Embryonic facial prominence (tissue), 1 donor: ENCODE data around the gene GTPBP4.
"Not testable (repeated sequence)": the region's sequence is repeated elsewhere in the genome, so short reads cannot be mapped to it uniquely, and the experiment has no call there.

Source experiments
- DNase-seq: peaks from one replicate; pipeline ENCODE4 v3.0.0-alpha.2; 2016; ENCODE audit errors: extremely low spot score

The GTPBP4 gene

DNA sequence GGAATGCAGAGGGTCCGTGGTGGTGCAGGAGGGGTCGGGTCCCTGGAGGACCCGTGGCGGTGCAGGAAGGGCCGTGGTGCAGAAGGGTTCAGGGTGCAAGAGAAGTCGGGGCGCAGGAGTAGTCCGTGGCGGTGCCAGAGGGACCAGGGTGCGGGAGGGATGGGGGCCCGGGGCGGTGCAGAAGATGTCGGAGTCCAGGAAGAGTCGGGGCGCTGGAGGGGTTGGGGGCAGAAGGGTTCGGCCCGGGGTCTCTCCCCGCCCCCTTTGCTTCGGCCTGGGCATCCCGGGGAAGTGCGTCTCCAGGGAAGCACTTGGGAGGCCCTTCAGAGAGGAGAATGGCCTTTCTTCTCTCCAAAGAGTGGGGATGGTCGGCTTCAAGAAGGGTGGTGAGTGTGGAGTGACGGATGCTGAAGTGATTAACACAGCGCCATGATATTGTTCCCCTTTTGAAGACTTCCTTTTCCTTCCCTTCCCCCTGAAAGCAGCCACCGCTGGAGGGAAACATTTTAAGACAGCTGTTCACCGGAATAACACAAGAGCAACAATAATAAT lies 68.9 kb downstream of the GTPBP4 start:
- no peak for DNase-seq

GRCh38 chr10:1058017-1058416 lies 69.8 kb downstream of the GTPBP4 start:
- no peak for DNase-seq

DNA sequence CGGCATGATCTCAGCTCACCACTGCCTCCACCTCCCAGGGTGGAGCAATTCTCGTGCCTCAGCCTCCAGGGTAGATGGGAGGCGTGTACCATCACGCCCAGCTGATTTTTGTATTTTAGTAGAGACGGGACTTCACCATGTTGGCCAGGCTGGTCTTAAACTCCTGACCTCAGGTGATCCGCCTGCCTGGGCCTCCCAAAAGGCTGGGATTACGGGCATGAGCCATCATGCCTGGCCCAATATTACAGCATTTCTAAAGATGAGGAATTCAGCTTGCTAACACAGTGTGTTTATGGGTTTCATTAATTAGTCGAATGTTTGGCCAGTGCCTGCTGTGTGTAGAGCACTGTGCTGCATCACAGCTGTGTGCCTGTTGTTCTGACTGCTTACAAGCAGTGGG lies 71.7 kb downstream of the GTPBP4 start:
- DNase-seq = no peak

GRCh38 chr10:1061930-1062774 lies 73.9 kb downstream of the GTPBP4 start:
- no peak for DNase-seq

- no peak for DNase-seq
These were observed 75.1 kb downstream of the GTPBP4 start for GRCh38 chr10:1063232-1063865.

DNA sequence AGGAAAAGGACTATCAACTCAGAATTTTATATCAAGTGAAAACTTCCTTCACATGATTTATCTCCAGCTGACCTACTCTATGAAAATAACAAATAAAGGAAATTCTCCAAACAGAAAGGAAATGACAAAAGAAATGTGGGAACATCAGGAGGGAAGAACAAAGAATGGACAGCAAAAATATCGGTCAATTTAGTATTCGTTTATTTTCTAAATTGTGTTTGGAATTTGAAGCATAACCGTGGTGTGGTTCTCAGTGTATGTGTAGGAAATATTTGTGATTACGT lies 76.7 kb downstream of the GTPBP4 start:
- no peak for DNase-seq

DNA sequence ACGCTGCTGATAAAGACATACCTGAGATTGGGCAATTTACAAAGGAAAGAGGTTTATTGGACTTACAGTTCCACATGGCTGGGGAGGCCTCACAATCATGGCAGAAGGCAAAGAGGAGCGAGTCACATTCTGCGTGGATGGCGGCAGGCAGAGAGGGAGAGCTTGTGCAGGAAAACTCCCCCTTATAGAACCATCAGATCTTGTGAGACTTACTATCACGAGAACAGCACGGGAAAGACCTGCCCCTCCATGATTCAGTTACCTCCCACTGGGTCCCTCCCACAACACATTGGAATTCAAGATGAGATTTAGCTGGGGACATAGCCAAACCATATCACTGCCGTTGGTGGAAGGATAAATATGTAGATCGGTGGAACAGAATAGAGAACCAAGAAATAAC lies 78.5 kb downstream of the GTPBP4 start:
- not testable (repeated sequence) for DNase-seq

GRCh38 chr10:1068380-1069361 lies 80.4 kb downstream of the GTPBP4 start:
- no peak for DNase-seq
